GM21576 (cell line): Measurements from ENCODE around the gene PSAT1.

Source experiments
- ATAC-seq: cut with Tn5 transposase; IDR thresholded peaks from one replicate; pipeline ENCODE4 v1.9.1; 2021; ENCODE audit warnings: mild to moderate bottlenecking, moderate library complexity; ENCODE audit not compliant: unreplicated experiment

The PSAT1 gene

DNA sequence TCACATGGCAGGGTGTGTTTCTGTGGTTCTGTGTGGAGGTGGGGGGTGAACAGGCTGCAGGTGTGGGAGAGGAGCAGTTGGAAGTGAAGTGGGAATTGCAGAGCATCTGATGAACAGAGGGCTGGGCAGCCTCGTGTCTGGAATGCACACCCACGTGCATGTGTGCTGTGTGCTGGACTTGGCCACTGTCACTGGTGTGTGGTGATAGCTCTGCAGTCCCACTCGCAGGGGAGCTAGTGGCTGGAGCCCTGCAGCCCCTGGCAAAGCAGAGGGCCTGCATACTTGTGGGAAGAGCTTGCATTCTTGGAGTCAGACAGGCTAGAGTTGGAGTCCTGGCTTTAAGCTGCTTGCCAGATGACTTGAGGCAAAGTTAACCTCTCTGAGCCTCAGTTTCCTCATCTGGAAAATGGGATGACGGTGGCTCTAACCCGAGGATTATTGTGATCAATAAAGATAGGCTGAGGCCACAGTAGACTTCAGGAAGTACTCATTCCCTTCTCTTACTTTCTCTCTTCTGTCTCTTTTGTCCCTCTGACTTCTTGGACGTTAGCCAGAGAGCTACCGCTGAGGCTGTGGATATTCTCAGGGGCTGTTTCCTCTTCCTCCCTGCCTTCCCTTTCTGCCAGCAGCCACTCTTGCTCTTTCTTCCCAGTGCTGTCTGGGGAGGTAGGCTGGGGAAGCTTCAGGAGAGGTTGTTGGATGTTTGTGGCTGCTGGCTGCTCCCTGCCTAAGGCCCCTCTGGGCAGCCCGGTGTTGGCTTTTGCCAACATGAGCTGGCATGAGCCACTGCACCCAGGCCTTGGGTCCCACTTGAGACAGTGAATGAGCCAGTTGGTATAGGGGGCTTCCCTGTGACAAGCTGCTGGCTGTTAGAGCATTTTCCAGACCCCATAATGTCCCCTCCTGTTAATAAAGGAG lies 18.3 kb downstream of the PSAT1 start:
- no peak for ATAC-seq

DNA sequence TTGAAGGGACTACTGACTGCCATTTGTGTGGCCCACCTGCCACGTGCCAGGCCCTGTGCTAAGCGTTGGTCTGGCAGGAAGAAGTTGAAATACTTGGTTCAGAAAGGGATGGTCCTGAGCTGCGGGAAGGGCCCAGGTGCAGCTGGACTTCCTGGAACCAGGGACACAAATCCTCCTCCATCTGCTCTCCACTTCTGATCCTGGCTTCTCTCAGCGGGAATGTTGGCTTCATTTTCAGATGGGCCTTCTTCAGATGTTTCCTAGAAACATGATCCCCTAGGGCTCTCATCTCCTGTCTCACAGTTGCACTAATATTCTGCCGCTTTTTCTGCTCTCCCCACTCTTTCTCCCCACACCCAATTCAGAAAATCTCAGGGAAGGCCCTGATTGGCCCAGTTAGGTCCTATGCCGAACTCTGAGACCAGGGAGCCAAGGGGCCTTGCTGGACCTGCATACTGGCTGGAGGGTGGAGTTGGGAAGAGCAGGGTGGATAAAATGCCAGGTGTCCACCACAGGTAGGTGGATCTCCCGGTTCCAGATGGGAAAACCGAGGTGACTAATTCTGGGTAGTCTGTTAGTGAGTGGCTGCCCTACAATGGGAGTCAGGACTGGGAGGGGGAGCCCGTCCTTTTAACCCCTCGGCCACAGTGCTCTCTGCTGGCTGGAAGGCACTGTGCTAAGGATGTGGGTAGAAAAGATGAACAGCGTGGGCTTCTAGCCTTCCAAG lies 19.4 kb downstream of the PSAT1 start:
- no peak for ATAC-seq

DNA sequence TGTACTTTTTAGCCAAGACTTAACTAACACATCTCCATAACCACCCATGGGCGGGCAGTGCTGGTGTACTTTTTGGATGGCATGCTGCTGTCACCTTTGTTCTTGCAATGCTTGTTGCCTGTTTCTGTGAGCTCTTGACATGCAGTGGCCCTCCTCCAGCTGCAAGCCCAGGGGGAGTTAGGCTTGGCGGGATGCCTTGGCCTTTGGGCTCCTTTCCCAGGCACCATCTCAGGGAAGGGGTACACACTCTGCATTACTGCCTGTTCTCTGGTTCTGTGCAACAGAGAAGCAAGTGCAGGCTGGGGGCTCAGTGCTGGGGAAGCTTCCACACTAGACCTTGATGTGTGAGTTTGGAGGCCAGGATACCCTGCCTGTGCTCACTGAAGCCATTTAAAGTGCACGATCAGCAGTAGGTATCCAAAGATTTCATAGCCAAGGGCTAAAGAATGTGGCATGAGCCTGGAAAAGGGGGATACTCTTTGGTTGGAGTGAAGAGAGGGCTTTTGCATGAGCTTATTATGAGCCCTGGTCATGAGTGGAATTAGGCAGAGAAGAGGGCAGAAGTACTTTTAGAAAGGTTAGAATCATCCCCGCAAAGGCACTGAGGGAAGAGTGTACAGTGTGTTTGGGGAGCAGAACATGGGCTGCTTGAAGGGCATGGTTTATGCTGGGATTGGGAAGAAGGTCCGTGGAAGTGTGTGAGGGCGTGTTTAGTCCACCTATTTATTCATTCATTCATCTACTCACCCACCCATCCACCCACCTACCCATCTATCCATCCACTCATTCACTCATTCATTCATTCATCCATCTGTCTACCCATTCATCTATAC lies 22.5 kb downstream of the PSAT1 start:
- ATAC-seq = no peak

DNA sequence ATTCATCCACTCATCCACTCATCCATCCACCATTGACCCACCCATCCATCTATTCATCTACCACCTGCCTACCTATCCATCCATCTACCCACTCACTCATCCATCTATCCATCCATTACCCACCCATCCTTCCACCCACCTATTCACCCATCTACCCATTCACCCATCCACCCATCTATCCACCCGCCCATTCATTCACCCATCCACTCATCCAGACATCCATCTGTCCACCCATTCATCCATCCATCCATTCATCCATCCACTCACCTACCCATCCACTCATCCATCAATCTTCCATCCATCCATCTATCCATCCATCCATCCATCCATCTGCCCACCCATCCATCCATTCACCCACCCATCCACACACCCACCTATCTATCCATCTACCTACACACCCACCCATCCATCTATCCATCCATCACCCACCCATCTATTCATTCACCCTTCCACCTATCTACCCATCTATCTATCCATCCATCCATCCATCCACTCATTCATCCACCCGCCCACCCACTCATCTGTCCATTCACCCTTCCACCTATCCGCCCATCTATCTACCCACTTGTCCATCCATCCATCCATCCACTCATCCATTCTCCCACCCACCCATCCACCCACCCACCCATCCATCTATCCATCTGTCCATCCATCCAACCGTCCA lies 23.2 kb downstream of the PSAT1 start:
- no peak for ATAC-seq

DNA sequence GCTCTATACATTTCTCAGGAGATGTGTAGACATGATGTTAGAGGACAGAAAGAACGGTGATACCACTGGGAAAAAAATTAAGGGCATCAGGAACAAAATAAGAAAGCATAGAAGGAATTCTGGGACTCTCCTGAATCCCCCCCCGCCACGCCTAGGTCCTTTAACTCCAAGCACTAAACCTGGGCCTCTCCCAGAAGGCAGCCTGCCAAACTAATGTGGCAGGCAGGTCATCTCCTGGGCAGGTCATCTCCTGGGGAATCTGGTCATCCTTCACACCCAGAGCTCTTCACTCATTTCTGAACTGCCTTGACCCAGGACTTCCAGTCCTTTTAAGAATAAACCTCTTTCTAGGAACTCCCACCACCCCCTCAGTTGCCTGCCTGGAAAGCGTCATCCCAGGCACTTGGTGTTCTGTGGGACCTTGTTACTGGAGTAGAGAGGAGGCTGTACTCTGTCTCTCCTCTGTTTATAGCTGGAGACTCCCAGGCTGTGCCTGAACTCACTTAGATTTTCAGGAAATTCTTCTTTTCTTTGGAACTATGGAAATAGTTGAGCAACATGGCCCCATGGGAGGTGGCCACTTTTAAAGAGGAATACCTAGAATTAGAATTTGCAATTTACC lies 24.1 kb downstream of the PSAT1 start:
- no peak for ATAC-seq

DNA sequence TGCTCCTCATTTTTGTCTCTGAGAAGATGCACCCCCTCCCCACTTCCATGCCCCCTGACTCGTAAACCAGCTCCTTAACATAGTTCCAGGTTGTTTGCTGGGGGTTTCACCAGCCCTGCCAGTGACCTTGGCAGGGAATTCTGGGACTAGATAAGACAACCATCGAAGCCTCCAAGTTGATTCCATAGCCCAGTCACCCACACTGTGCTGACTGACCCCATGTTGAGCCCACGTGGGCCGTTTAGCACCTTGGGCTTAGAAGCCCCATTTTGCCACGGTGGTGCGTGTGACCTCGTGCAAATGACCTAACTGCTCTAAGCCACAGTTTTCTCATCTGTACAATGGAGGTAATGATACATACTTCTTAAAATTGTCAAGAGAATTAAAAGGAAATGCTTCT lies 24.6 kb downstream of the PSAT1 start:
- no peak for ATAC-seq

DNA sequence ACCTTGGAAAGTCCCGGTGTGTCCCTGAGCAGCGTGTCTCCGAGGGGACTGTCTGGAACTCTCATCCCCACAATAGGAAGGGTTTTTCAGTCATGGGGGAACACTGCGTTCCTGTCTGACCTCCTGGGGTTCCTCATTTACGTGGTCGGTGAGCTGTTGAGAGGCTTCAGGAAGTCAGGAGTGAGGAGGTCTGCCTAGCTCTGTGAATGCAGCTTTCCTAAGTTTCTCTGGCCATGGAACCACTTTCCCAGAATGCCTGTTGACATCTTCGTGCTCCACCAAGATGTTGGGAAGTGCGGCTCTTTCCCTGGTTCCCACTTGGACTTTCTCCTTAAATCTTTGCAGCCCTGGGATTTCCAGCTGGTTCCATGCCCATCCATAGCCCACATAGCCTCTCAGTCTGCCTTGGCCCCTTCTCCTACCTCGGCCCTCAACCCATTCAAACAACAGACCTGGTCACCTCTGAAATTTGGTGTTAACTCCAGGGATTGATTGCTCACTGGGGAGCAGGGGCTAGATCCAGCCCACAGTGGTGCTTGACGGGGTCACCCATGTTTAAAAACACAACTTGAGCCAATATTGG lies 27.2 kb downstream of the PSAT1 start:
- no peak for ATAC-seq

DNA sequence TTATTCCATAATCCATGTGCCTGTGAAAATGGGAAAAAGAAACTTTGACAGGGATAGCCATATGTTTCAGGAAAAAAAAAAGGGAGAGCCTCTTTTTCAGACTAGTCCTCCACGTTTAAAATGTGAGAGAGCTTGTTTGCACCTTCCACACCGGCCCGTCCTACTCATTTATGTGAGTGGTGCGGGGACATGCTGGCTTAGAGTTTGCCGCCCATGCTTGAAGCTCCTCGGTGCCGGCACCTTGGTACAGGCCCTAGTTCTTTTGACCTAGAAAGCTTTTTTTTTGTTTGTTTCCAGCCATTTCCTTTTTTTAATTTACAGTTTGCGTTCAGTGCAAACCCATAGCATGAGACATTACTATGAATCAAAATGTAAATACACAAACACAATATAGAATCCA lies 27.8 kb downstream of the PSAT1 start:
- no peak for ATAC-seq

DNA sequence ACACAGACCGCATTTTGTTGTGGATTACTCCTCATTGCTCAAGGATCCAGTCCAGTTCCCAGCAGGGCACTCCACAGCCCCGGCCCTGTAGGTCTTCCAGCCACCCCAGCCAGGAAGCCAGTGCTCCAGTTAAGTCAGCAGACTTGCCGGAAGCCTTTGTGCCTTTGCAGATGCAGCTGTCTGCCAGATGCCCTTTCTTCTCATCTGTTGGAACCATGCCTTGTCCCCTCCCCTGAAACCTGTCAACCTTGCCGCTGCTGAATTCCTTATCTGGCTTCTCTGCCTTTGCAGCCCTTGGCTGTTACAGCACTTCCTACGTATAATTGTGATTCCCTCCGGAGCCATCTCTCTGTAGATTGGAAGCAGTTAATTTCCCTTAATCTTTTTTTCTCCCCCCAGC lies 28.4 kb downstream of the PSAT1 start:
- ATAC-seq = no peak

DNA sequence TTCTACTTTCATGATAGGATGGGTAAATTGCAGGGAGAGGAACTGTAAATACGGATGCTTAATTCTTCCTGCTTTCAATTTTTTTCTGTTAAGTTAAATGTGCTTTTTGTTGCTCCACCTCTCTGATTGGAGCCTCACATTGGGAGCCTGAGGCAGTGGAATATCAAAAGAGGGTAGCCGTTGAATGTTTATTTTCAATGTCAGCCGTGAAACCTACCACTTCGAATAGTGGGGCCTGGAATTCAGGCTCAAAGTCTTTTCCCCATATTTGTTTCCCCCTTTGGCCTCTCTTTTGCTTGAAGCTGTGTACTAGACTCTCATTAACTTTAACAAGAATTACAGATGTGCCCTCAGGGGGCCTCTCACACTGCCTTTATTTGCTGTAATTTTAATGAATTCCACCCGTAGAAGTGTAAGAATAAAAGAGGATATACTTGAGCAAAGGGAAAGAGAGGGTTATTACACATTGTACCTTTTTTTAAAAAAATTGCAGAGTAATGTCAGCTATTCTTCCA lies 29.0 kb downstream of the PSAT1 start:
- ATAC-seq = no peak

DNA sequence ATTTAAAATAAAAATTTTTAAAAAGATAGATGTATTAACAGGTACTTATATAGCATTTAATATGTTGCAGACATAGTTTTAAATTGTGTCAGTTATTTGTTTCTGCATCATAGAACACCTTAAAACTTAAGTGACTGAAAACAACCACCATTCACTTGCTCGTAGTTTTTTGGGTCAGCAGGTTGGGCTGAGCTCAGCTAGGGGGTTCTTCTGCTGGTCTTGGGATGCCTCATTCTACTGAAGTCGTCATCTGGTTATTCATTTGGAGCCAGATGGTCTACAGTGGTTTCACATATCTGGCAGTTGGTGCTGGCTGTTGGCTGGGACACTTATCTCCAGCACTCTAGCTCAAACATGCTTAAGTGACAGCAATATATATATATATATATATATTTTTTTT lies 29.6 kb downstream of the PSAT1 start:
- ATAC-seq = no peak

DNA sequence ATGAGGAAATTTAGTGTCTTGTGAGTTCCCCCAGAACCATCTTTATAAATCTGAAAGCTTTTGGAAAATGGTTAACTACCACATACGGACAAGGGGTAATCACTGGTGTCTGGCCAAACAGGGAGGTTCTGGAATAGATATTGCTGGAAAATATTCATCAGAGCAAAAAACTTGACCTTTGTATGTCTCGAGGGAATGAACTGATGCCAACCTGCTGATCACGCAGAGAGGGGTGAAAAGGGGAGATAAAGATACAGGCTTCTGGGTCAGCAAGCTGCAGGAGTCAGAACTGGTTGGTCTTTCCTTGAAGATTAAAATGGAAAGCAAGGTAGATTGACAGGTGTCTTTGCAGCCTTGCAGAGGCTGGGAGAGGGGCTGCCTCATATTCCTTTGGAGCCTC lies 35.5 kb downstream of the PSAT1 start:
- ATAC-seq = no peak

DNA sequence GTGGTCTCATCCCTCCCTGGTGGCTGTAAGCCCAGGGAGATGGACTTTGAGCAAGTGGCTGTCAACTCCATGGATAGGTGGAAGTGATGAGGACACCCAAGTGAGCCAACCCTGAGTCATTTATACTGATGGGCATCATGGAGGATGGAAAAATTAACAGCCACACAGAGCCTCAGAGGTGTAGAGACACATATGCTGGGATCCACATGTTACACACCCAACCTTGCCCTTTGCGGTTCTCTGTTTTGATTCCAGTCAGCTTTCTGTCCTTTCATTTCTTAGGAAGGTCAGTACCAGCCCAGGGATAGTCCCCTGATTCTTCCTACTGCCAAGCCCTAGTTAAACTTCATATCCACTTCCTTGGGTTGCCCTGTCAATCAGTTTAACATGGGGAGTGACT lies 51.9 kb downstream of the PSAT1 start:
- ATAC-seq = no peak

DNA sequence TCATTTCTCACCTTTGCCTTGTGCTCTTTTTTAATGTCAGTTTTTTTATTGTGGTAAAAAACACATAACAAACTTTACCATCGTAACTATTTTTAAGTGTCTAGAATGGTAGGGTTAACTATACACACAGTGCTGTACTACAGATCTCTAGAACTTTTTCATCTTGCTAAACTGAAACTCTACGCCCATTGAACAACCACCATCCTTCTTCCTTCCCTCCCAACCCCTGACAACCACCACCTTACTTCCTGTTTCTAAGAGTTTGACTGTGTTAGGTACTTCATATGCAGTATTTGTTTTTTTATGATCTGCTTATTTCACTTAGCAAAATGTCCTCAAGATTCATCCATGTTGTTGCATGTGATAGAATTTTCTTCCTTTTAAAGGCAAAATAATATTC lies 54.9 kb downstream of the PSAT1 start:
- ATAC-seq = no peak

DNA sequence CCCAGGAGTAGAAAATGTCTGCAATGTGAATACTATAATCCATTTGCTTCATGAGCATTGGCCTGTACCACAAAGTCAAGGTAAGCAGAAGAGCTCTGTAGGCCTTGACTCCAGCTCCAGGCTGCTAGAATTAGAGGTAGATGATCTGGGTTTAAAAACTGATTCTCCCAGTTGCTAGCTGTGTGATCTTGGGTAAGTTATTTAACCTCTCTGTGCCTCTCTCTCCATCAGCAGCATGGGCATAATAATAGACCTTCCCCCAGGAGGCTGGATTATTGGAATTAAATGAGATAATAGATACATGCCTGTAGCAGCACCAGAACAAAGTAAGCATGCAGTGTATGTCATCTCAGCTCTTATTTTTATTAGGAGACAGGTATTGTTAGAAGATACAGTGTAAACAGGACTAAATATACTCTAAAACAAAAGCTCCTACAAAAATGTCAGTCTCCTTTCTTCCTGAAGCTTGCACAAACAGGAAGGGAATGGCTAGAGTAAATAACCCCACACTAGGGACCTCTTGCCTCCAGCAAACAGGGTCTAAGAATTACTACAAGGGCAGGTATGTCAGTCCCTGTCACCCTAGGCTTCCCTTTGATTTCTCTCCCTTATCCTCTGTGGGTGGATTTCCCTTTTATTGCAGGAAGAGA lies 57.5 kb downstream of the PSAT1 start:
- no peak for ATAC-seq

DNA sequence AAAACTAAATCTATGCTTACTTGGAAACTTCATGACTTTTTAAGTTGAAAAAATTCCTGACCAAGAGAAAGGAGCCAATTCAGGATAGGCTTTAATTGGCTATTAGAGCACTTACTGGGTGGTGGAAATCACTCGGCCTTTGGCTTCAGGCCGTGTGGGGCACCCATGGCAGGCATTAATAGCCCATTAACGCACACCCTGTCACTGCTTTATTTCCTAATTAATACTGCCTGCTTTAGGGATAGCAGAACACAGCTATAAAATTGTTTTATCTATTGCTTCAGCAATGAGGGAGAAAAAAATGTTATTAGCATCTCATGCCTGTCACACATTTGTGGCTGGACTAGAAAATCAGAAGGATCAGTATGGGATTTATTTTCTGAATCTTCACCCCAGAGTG lies 58.1 kb downstream of the PSAT1 start:
- ATAC-seq = no peak

DNA sequence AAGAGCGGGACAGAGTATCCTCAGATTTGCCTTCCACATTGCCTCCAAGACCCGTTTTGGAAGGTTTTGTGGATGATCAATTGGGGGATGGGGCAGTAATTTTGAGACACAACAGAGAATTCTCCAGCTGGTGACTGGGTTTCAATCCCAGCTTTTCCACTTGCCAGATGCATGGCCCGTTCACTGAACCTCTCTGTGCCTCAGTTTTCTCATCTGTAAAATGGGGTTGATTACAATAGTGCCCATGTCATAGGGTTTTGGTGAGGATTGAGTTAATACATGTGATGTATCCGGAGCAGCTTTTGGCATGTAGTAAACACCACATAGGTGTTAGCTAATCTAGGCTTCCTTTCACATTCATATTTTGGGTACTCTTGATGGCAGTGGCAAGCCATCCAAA lies 59.7 kb downstream of the PSAT1 start:
- no peak for ATAC-seq

DNA sequence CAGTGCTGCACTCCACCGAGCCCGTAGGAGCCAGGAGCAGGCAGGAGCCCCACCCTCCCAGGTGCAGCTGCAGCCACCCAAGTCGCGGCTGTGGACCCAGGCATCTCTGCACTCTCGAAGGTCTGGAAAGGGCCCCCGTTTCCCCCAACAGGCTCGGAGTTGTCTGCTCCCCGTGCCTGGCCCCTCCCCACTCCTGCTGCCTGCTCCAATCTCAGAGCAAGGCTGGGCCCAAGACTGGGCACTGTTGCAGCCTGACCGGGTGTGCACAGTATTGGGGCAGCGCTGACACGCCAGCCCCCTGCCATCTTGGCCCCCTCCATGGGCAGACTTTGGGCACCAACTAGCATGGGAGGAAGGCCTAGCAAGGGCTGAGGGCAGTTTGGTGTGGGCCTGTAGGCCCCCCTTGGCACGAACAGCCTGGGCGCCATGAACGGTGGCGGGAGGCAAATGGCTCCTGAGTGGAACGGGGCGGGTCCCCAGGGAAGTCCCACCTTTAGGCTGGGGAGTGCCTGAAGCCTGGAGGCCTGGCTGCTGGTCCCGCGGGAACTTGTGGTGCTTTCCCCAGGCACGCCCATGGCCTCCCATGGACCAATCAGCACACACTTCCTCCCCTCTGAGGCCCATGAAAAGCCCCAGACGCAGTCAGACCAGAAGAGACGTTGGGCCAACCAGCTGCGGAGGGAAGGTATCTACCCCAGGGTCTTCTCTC lies 60.4 kb downstream of the PSAT1 start:
- no peak for ATAC-seq
